ENCODE results near the gene KCTD16.

GRCh38 chr5:144289277-144289676, 118.6 kb downstream of the KCTD16 start:
- TF ChIP-seq CTCF (IDR thresholded peaks at IDR 0.05) (no peak), POLR2AphosphoS5 (IDR thresholded peaks at IDR 0.05; ENCODE audit: low read depth, low read length) (no peak)

Measured in Panc1 (cell line).